ENCODE measurements around the gene PFN1.

DNA sequence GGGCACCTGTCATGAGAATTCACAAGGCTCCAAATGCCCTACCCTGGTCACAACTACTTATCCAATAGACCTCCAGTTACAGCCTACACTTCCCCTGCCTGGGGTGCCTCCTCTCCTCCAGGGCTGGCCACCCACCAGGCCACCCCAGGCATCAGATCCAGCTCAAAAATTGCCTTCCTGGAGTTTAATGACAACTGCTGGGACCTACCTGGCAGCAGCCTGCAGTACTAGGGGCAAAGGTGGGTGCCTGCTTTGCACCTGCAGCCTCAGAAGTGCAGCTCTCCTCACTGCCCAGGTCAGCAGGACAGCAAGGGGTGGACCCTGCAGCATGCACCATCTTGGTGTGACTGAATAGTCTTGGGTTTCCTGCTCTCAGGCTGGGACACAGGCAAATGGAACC is 12.7 kb downstream of the PFN1 start:
- no peak for TF ChIP-seq CTCF (IDR thresholded peaks at IDR 0.05; ENCODE audit: insufficient read depth, low read length)
- TF ChIP-seq GABPA (IDR thresholded peaks at IDR 0.05; ENCODE audit: low read depth): no peak
- no peak for TF ChIP-seq REST (IDR thresholded peaks at IDR 0.05; ENCODE audit: insufficient replicate concordance, low read depth)
